NK-92 (cell line): ENCODE results near the gene LYPD6.
"Not testable (repeated sequence)": the region's sequence is repeated elsewhere in the genome, so short reads cannot be mapped to it uniquely, and the experiment has no call there.

Experiments used
- DNase-seq: peaks from one replicate; lab custom pipeline; 2025; ENCODE audit not compliant: unreplicated experiment; lab: John Stamatoyannopoulos, UW

Gene LYPD6

GRCh38 chr2:149330127-149331022 is at the start of gene LYPD6:
LYPD6 (plus strand) TSS chr2:149330587; CDS start chr2:149437709, 107,122 bp downstream.
- DNase-seq: no peak

- no peak for DNase-seq
These were observed 48.9 kb upstream of the LYPD6 start for GRCh38 chr2:149281441-149281840.

GRCh38 chr2:149290662-149291061 is 39.7 kb upstream of the LYPD6 start:
- DNase-seq: no peak

- DNase-seq: no peak
These were observed 38.5 kb upstream of the LYPD6 start for GRCh38 chr2:149291881-149292280.

GRCh38 chr2:149296031-149296430 is 34.4 kb upstream of the LYPD6 start:
- no peak for DNase-seq

- DNase-seq: no peak
These were observed 23.4 kb upstream of the LYPD6 start for GRCh38 chr2:149307014-149307413.

- DNase-seq: no peak
These were observed 20.0 kb upstream of the LYPD6 start for GRCh38 chr2:149310349-149310748.

- no peak for DNase-seq
These were observed 18.3 kb upstream of the LYPD6 start for GRCh38 chr2:149312039-149312438.

- no peak for DNase-seq
These were observed 16.8 kb upstream of the LYPD6 start for GRCh38 chr2:149313512-149313972.

GRCh38 chr2:149314687-149315086 is 15.7 kb upstream of the LYPD6 start:
- DNase-seq: no peak

GRCh38 chr2:149315461-149315860 is 14.9 kb upstream of the LYPD6 start:
- DNase-seq: no peak

GRCh38 chr2:149318566-149318965 is 11.8 kb upstream of the LYPD6 start:
- DNase-seq: not testable (repeated sequence)

- DNase-seq: no peak
These were observed 10.0 kb upstream of the LYPD6 start for GRCh38 chr2:149320362-149320761.

GRCh38 chr2:149329068-149329467 is 1.3 kb upstream of the LYPD6 start:
- DNase-seq: no peak

GRCh38 chr2:149329489-149330126 is 779 bp upstream of the LYPD6 start:
- DNase-seq: no peak

- DNase-seq: no peak
These were observed 625 bp downstream of the LYPD6 start for GRCh38 chr2:149331023-149331400.

- DNase-seq: no peak
These were observed 2.0 kb downstream of the LYPD6 start for GRCh38 chr2:149332364-149332763.

GRCh38 chr2:149333636-149334035 is 3.2 kb downstream of the LYPD6 start:
- no peak for DNase-seq

- DNase-seq: no peak
These were observed 3.8 kb downstream of the LYPD6 start for GRCh38 chr2:149334156-149334555.

GRCh38 chr2:149339324-149339723 is 8.9 kb downstream of the LYPD6 start:
- DNase-seq: no peak

GRCh38 chr2:149342509-149342908 is 12.1 kb downstream of the LYPD6 start:
- no peak for DNase-seq

GRCh38 chr2:149344105-149344504 is 13.7 kb downstream of the LYPD6 start:
- no peak for DNase-seq
